VCaP (cell line): Measurements from ENCODE around the gene DNAJB13.

Experiments used
- H3K27ac ChIP-seq: fragments of 450-650 bp; 2 replicates; pipeline ENCODE4 v1.5.1; 2017
- CTCF ChIP-seq: fragments of 450-650 bp; conservative IDR thresholded peaks from 2 replicates; pipeline ENCODE4 v1.5.1; 2017; ENCODE audit warnings: mild to moderate bottlenecking, moderate library complexity

Gene DNAJB13

GRCh38 chr11:73950869-73951710 is at the start of gene DNAJB13:
Gene DNAJB13, plus strand, starts transcription at chr11:73951026. Its CDS starts 44 bp downstream, at chr11:73951070.
- TF ChIP-seq CTCF: no peak
- H3K27ac ChIP-seq: no peak within 1 kb of the TSS

GRCh38 chr11:73902303-73902702 is 48.5 kb upstream of the DNAJB13 start:
- no peak for TF ChIP-seq CTCF
- no peak overlapping the region for H3K27ac ChIP-seq

GRCh38 chr11:73907191-73907590 is 43.6 kb upstream of the DNAJB13 start:
- no peak for TF ChIP-seq CTCF
- no peak overlapping the region for H3K27ac ChIP-seq

GRCh38 chr11:73912026-73912425 is 38.8 kb upstream of the DNAJB13 start:
- H3K27ac ChIP-seq: no peak overlapping the region
- TF ChIP-seq CTCF: no peak

GRCh38 chr11:73913472-73913871 is 37.4 kb upstream of the DNAJB13 start:
- H3K27ac ChIP-seq: no peak overlapping the region
- TF ChIP-seq CTCF: no peak

- no peak for TF ChIP-seq CTCF
Observed at GRCh38 chr11:73914284-73914683, 36.5 kb upstream of the DNAJB13 start.

GRCh38 chr11:73916435-73916834 is 34.4 kb upstream of the DNAJB13 start:
- TF ChIP-seq CTCF: no peak
- no peak overlapping the region for H3K27ac ChIP-seq

More at GRCh38 chr11:73914284-73914683, 36.5 kb upstream of the DNAJB13 start:
- H3K27ac ChIP-seq: no peak overlapping the region
